ENCODE measurements around the gene KIAA0930.

KIAA0930 gene

DNA sequence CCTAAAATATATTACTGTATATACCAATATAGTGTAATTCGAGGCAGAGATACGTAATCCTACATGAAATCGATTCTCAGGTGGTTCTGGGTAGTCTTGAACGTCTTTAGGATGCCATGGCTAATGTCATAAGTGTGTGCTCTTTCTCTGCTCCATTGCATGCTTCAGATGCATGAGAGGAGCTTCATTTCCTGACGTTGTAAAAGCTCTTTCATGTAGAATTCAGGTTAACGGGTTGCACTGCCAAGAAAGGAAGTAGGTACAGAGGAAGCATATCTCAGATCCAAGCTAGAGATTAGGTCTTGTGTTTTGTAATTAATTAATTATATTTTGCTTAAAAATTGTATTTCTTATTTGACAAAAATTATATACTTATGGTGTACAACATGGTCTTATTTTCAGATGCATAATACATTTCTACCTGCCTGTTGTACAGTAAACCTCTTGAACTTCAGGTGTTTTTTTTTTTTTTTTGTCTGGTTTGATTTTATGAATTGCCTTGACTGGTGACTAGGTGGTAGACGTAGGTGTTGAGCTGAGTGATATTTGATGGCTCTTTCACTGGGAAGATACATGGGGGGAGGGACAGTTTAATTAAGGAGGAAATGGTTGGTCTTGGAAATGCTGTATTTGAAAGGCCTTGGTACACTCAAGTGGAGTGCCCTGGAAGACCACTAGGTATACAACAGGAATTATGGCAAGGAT lies 67.7 kb downstream of the KIAA0930 start:
- TF ChIP-seq, protein P1, sequence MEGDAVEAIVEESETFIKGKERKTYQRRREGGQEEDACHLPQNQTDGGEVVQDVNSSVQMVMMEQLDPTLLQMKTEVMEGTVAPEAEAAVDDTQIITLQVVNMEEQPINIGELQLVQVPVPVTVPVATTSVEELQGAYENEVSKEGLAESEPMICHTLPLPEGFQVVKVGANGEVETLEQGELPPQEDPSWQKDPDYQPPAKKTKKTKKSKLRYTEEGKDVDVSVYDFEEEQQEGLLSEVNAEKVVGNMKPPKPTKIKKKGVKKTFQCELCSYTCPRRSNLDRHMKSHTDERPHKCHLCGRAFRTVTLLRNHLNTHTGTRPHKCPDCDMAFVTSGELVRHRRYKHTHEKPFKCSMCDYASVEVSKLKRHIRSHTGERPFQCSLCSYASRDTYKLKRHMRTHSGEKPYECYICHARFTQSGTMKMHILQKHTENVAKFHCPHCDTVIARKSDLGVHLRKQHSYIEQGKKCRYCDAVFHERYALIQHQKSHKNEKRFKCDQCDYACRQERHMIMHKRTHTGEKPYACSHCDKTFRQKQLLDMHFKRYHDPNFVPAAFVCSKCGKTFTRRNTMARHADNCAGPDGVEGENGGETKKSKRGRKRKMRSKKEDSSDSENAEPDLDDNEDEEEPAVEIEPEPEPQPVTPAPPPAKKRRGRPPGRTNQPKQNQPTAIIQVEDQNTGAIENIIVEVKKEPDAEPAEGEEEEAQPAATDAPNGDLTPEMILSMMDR (IDR thresholded peaks at IDR 0.05): no peak

DNA sequence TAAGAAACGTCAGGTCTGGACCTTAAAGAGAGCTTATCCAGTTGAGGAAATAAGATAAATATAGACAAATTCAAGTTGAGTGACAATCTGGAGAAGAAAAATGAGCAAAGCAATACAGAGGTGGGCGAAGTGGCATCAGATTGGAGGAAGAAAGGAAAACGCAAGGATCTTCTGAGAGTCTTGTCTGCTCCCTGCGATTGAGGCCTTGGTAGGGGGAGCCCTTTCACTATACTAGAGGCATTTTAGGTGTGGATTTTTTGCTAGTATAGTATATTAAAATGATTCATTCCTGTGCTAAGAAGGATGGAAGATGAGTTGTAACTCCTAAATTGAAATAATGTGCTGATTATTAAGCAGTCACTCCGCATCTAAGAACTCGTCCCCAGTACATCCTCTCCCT lies 68.9 kb downstream of the KIAA0930 start:
- TF ChIP-seq, protein P1 (IDR thresholded peaks at IDR 0.05): no peak

DNA sequence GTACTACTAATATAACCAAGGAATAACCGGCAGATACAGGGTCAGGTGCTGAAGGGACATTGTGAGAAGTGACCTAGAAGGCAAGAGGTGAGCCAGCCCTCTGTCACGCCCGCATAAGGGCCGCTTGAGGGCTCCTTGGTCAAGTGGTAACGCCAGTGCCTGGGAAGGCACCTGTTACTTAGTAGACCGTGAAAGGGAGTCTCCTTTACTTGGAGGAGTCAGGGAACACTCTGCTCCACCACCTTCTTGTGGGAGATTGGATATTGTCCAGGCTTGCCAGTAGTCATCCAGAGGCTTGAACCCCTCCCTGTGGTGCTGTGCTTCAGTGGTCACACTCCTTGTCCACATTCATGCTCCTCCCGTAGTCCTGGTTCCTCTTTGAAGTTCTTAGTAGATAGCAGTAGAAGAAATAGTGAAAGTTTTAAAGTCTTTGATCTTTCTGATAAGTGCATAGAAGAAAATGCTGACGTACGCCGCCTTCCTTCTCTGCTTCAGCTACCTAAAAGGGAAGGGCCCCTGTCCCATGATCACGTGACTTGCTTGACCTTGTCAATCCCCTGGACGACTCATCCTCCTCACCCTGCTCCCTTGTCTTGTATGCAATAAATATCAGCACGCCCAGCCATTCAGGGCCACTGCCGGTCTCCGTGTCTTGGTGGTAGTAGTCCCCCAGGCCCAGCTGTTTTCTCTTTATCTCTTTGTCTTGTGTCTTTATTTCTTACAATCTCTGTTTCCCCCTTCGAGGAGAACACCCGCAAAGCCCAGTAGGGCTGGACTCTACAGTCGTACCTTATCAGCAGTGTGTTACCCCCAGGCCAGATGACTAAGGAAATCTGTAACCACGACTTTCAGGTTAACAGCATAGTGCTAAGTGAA lies 70.9 kb downstream of the KIAA0930 start:
- TF ChIP-seq, protein P1 (IDR thresholded peaks at IDR 0.05): no peak

DNA sequence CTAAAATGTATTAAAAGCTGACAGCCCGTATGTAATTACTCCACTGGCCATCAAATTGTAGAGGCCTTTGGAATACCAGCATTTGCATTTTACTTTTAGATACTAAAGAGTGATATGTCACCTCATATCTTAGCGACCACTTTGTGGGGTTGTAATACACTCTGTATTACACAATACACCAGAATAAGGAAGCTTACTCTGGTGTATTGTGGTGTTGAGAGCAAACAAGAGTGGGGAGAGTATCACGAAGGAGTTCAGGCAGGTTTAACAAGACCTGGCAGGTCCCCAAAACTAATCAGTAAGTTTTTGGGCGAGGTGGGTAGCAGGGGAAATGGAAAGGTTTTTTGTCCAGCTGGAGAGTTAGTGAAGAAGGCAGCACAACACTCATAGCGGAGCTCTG lies 73.8 kb downstream of the KIAA0930 start:
- TF ChIP-seq, protein P1 (IDR thresholded peaks at IDR 0.05): no peak

DNA sequence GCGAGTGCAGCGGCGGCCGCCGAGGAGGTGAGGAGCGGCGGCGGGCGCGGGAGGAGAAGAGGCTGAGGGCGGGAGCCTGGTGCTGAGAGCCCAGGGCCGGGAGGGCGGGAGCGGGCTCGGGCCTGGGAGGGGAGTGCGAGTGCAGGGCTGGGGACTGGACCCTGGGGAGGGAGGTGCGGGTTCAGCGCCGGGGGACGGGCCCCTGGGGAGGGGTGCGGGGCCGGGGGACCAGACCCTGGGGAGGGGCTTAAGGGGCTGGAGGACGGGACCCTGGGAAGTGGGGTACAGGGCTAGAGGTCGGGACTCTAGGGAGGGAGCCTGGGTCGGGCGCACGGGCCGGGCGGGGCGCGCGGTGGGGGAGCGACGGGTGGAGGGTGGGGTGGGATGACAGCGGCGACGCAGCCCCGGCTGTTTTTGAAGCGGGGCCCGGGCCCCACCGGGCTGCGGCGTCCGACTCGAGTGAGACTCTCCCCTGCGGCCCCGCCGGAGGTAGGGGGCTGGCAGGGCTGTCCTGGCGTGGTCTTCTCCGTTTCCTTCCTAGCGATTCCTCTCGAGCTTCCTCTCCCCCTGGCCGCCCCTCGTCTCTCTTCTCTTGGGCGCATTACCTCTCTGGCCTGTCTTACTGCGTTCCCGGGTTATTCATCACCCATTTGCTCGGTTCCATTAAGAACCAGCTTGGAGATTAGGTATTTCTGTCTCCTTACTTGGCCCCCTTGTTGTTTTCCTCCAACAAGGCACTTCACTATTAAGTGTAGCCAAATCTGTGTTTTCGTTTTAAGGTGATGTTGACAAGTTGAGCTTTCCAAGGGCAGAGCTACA lies 76.2 kb downstream of the KIAA0930 start:
- TF ChIP-seq, protein P1 (IDR thresholded peaks at IDR 0.05): no peak

DNA sequence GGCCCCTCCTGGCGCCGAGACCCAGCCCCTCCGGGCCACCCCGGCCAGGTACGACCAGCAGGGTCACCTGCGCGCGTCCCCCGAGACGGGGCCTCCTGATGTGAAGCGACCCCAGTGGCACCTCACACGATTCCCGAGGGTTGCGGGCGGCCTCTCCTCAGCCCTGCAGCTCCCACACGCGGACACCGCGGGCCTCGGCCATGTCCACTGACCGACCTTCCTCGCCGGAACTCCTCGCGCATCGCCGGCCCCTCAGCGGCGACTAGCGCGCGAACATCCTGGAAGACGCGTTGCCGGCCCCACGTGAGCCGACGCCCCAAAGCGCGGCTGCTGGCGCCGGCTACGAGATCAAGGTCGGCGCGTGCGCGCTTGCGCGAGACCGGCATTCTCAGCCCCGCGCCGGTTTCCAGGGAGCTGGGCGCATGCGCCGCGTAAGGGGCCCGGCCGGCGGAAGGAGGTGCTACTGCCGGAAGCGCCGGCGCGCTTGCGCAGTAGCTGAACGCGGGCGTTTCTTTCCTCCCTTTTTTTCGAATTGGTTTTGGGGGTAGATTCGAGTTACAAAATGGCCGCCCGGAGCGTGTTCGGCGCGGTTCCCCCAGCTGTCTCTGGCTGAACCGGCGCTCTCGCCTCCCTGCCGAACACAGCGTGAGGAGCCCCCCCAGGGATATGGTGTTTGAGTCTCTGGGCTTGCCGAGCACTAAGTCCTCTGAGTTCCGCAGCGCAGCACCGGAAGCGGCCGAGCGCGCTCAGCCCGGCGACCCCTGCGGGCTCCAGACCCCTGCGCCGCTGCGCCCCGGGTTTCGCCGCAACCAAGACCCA lies 77.0 kb downstream of the KIAA0930 start, which contains the start of gene NUP50:
NUP50 (plus strand) TSS at position 475 of the 819 bp plus-strand sequence. CDS start 4,253 bp downstream, outside the sequence.
- TF ChIP-seq, protein P1 (IDR thresholded peaks at IDR 0.05): no peak
